H1 (cell line): Measurements from ENCODE around the gene EPN2. TPM values are rescaled to one million over a fixed set of nuclear protein-coding genes. Genes with fewer than 3 reads are reported as not detected.

ENCODE experiments used
- EP300 ChIP-seq, 2 experiments: IDR thresholded peaks; 1 replicate in 1 of 2; 2 replicates in 1 of 2; pipeline ENCODE4 v1.6.1; 2011 to 2012; ENCODE audit warnings: low read depth in 2 of 2, low read length in 2 of 2, mild to moderate bottlenecking in 2 of 2, borderline replicate concordance in 1 of 2, inconsistent platforms in 1 of 2, moderate library complexity in 1 of 2
- FOSL1 ChIP-seq: IDR thresholded peaks from 2 replicates; pipeline ENCODE4 v1.6.1; 2011; ENCODE audit warnings: mild to moderate bottlenecking, low read depth, low read length, moderate library complexity; ENCODE audit not compliant: insufficient read depth
- SIRT6 ChIP-seq: IDR thresholded peaks from one replicate; pipeline ENCODE4 v1.7.1; 2012; ENCODE audit warnings: low read length, inconsistent platforms
- TCF12 ChIP-seq: IDR thresholded peaks from 2 replicates; pipeline ENCODE4 v1.6.1; 2011; ENCODE audit warnings: low read depth, mild to moderate bottlenecking, low read length
- polyA plus RNA-seq, 7 experiments: library from polyadenylated mRNA; depleted of rRNA in 3 of 7; stranded (reverse) in 5 of 7; unstranded in 2 of 7; fragments of >200 nt in 5 of 7; fragments of 200-250 nt in 2 of 7; gene quantifications; 1 replicate in 5 of 7; 2 replicates in 1 of 7; 4 replicates in 1 of 7; pipeline versions ENCODE4 v1.2.1 to v1.2.3, GENCODE V29; 2011 to 2013; ENCODE audit warnings: missing spikeins in 2 of 7, mixed read lengths in 2 of 7
- total RNA-seq: library from RNA; stranded (reverse); fragmentation: NEBNext Ultra II Directional; extraction: Animal tissue kit (Norgen Biotek cat#: 25700); gene quantifications from 2 replicates; pipeline ENCODE4 v1.2.1, GENCODE V29; 2021

The EPN2 gene
- total and polyA plus RNA-seq, 2 of the 8 experiments (the other 6 are each of a cell fraction or from before 2014, with no cell fraction given), result 28.7 to 55.8 TPM

DNA sequence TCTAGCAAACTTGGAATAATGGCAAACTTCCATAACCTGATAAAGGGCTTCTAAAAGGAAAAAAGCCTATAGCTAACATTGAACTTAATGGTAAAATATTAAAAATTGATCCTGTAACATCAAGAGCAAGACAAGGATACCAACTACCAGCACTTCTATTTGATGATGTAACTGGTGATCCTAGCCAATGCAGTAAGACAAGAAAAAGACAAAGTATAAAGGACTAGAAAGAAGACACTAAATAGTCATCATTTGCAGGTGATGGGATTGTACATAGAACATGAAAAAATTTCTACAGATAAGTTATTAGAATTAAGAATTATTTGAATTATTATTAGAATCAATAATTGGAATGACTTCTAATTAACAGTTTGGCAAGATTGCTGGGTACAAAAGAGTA, 88.4 kb downstream of the EPN2 start (continued):
- no peak for TF ChIP-seq SIRT6
- TF ChIP-seq EP300 (IDR thresholded peaks at IDR 0.05; ENCODE audit: borderline replicate concordance in 1 of 2, low read depth in 2 of 2, low read length in 2 of 2), result no peak
- no peak for TF ChIP-seq FOSL1
- TF ChIP-seq TCF12, result no peak
